Measurements from ENCODE around the gene CEACAM16.

DNA sequence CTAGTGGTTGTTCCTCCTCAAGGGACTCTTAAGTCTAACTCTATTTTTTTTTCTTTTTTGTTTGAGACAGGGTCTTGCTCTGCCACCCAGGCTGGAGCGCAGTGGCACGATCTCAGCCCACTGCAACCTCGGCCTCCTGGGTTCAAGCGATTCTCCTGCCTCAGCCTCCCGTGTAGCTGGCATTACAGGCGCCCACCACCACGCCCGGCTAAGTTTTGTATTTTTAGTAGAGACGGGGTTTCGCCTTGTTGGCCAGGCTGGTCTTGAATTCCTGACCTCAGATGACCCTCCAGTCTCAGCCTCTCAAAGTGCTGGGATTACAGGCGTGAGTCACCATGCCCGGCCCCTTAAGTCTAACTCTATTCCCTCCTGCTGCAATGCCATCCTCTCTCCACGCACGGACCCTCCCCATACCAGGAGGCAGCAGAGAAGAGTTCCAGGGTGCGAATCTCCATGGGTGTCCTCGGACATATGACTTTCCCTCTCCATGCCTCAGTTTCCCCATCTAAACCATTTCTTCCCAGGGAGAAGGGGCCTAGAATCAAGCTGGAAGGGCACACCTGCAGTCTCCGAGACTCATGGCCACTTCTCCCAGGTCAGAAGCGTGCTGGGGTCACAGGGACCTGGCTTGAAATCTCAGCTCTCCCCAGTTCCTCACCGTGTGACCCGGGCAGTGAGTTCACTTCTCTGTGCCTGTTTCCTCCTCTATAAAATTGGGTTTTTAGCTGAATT lies 43.5 kb downstream of the CEACAM16 start:
- TF ChIP-seq POLR2A (IDR thresholded peaks at IDR 0.05) (no peak), POLR2AphosphoS5 (IDR thresholded peaks at IDR 0.05) (no peak)
